NCI-H2107 treated with DMSO at 0.1 percent for 48 hours (cell line): ENCODE measurements around the gene PALD1.

Source experiments
- DNase-seq: peaks from one replicate; lab custom pipeline; 2025; ENCODE audit not compliant: unreplicated experiment; lab: John Stamatoyannopoulos, UW

The PALD1 gene

DNA sequence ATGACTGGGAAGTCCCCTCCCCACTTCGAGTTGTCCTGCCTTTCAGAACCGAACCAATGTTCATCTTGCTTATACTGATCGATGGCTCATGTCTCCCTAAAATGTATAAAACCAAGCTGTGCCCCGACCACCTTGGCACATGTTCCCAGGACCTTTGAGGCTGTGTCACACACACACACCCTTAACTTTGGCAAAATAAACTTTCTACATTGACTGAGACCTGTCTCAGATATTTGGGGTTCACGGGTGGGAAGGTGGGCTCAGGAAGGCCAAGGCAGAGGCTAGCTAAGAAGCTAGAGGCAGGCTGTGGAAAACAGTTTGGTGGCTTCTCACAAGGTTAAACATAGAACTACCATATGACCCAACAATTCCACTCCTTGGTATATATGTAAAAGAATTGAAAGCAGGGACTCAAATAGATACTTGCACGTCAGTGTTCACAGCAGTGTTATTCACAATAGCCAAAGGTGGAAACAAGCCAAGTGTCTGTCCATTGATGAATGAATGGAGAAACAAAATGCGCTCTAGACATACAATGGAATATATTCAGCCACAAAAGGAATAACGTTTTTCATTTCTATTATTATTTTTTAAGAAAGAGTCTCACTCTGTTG lies 108.6 kb downstream of the PALD1 start:
- DNase-seq: no peak

DNA sequence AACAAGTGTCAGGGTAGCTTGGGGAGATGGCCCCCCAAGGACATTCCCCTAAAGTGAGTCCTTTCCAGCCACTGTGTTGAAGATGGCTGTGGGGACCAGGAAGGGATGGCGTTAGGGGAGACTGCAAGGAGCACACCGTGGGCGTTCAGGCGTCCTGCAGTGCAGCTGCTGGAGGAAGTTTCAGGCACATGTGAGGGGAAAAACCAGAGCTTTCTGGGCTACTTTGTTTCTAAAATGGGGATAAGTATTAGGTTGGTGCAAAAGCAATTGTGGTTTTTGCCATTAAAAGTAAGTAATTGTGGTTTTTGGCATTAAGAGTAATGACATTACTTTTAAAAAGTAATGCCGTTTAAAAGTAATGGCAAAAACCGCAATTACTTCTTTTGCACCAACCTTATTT lies 109.7 kb downstream of the PALD1 start:
- no peak for DNase-seq

DNA sequence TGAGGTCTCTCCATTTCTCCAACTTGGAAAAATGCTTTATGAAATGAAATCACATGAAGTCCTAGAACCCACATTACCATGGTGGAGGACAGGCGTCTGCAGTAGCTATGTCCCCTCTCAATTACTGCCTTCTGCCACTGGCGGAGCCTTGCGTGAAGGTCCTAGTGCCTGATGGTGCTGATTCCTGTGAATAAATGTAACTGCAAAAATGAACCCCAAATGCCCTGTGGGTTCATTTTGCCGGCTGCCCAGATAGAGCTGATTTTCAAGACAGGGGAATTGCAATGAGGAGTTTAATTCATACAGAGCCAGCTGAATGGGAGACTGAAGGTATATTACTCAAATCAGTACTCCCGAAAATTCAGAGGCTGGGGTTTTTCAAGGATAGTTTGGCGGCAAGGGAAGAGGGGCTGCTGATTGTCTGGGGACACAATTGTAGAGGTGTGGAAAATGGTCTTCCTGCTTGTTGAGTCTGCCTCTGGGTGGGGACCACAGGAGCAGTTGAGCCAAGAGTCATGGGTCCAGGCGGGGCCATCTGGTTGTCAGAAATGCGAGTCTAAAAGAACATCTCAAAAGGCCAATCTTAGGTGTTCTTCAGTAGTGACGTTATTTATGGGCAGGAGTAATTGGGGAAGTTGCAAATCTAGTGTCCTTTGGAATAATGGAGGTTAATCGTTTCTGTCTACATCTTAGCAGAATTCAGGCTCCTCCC lies 110.4 kb downstream of the PALD1 start:
- no peak for DNase-seq

- DNase-seq: no peak
These were observed 111.4 kb downstream of the PALD1 start for GRCh38 chr10:70589762-70590654.

GRCh38 chr10:70590655-70591416 lies 112.3 kb downstream of the PALD1 start:
- no peak for DNase-seq

- DNase-seq: no peak
These were observed 113.7 kb downstream of the PALD1 start for GRCh38 chr10:70592186-70592735.

DNA sequence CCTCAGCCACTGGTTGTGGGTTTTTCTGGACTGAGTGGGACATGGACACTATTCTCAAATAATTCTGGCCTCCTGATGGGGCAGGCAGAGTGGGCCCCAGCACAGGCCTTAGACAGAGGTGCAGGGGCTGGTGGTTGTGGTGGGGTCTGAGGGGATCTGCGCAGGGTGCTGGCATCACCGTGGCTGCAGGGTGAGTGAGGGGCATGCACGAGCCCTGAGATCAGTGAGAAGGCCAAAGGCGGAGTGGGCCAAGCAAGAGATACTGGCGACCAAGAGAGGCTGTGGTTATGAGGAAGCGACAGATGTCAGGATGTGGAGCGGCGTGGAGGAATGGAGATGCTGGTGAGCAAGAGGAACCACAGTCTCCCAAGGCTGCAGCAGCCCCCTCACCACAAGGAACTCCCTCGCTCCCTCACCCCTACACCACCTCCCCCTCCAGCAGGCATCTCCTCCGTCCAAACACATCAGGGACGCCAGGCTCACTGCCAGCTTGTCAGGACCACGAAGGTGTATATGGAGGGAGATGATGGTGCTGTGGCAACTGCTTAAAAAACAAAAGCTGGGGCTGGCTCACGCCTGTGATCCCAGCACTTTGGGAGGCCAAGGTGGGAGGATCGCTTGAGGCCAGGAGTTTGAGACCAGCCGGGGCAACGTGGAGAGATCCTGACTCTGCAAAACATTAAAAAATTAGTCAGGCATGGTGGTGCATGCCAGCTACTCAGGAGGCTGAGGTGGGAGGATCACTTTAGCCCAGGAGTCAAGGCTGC lies 114.4 kb downstream of the PALD1 start:
- DNase-seq: no peak

GRCh38 chr10:70593513-70593890 lies 114.9 kb downstream of the PALD1 start:
- DNase-seq: no peak

GRCh38 chr10:70594161-70594560 lies 115.6 kb downstream of the PALD1 start:
- DNase-seq: no peak

DNA sequence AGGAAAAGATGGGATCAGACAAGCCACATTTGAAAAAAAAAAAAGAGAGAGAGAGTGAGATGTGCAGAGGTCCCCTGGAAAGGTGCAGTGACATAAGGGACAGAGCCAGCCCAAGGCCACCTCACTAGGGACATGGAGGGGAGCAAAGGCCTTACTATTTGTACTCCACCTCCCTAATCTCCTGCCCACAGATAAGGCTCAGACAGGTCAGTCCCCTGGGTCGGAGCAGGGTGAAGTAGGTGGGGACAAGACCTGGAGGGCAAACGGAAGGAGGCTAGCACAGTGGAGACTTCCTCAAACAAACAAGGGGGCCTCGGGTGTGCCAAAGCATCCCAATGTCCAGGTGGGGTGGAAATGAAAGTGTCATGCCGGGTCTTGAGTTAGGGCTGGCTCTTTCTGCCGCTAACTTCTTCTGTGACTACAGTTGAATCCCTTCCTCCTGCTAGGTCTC lies 117.0 kb downstream of the PALD1 start:
- DNase-seq: no peak

GRCh38 chr10:70596110-70596798 lies 117.7 kb downstream of the PALD1 start:
- DNase-seq: no peak

GRCh38 chr10:70596860-70597809 lies 118.6 kb downstream of the PALD1 start:
- DNase-seq: no peak

DNA sequence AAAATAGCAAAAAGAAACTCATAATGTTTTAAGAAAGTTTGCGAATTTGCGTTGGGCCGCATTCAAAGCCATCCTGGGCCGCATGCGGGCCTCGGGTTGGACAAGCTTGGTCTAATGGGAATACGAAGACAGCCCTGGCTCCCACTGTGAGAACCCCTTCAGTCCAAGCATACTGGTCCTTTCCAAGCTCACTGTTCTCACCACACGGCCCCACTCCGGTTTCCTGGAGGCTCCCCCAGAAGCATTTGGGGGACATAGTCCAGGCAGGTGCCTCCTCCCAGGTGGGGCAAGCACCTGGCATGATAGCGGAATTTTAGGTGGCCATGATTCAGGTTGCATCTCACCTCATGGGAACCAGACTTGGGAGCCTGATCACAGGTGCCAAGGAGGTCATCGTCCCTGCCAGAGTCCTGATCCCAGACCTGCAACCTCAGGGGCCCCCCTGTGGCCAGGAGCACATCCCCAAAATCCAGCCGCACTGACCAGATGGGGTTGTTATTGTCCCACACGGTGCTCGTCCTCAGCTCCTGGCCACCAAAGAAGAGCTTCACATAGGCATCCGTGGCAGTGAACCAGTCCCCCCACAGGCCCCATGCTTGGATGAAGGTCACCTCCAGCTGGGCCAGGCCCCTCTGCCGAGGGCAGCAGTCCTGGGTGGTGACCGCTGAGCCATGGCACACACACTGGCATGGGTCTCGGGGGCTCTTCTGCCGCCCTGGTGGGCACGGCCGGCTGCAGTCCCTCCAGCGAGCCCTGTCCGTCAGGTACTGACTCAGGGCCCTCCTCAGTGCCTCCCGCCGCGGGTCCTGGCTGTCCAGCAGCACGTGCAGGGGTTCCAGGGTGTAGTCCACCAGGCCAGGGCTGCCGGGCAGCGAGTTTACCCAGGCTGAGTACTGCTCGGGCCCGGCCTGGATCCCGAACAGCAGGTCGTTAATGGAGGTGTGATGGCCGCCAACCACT lies 119.6 kb downstream of the PALD1 start:
- DNase-seq: no peak

DNA sequence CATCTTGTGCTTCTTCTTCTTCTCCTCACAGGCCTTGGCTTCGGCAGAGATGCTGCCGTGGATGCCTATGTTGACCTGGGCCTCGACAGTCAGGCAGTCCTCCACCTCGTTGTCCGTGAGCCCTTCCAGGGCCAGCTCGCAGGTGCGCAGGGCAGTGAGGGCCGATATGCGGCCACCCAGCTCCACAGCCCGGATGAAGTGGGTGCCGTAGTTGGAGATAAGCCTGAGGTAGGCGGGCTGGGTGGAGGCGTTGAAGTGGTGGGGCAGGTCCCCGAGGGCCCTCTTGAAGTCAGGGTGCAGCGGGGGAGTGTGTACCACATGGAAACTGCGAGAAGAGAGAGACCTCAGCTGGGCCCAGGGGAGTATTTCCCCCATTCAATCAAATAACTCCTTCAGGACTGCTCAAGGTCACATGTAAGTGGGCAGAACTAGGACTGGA lies 120.3 kb downstream of the PALD1 start:
- no peak for DNase-seq

DNA sequence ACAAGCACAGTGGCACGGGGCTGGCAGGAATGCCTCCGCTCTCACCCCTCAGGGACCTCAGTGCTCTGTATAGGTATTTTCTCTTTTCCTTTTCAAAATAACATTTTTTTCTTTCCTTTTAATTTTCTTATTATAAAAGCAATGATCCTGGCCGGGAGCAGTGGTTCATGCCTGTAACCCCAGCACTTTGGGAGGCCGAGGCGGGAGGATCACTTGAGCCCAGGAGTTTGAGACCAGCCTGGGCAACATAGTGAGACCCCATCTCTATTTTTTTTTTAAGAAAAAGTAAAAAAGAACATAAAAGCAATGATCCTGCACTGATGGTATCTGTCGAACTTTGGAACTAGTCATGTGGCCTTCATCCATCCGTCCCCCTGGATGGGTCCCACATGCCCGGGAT lies 120.8 kb downstream of the PALD1 start:
- DNase-seq: no peak

DNA sequence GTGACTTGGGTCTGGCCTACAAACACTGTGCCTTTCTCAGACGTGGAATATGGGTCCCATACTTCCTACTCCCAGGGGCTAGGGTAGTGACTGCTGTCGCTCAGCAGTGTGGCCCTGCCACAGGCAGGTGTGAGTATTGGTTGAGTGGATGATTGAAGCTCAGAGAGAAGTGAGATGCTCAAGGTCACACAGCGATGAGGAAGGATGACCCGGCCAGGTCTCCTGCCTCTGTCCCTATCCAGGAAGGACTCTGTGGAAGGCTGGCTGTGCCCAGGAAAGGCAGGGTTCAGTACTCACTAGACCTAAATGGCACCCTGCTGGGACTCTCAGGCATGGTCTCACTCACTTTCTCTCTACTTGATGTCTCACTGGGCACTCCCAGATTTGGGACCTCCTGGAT lies 121.2 kb downstream of the PALD1 start:
- DNase-seq: no peak
